Stomach (tissue), 9 donors: ENCODE data around the gene SNRPB. TPM values are rescaled to one million over a fixed set of nuclear protein-coding genes. Genes with fewer than 3 reads are reported as not detected.

ENCODE experiments used
- DNase-seq, 2 donors: peaks; one replicate each; pipeline versions ENCODE4 v3.0.0 to v3.0.0-alpha.2; 2013 to 2019
- H3K27ac ChIP-seq, 5 donors: fragments of 200-600 bp in 4 of 5; sonication (generic) in 4 of 5; one replicate each; pipeline ENCODE4 v1.5.1; 2013 to 2019; ENCODE audit warnings: mild to moderate bottlenecking in 1 of 5, moderate library complexity in 1 of 5
- H3K27me3 ChIP-seq, 3 donors: fragments of 200-600 bp; sonication (generic); one replicate each; pipeline ENCODE4 v1.5.1; 2017 to 2019; ENCODE audit warnings: mixed run types in 1 of 3
- H3K36me3 ChIP-seq, 4 donors: fragments of 200-600 bp; sonication (generic); 1 replicate in 3 of 4; 2 replicates in 1 of 4; pipeline ENCODE4 v1.5.1; 2016 to 2019
- H3K4me1 ChIP-seq, 4 donors: fragments of 200-600 bp; sonication (generic); one replicate each; pipeline ENCODE4 v1.5.1; 2016 to 2019
- H3K4me3 ChIP-seq, 4 donors: fragments of 200-600 bp; sonication (generic) in 3 of 4; one replicate each; pipeline ENCODE4 v1.5.1; 2016 to 2019; ENCODE audit warnings: mild to moderate bottlenecking in 1 of 4
- H3K9me3 ChIP-seq, 4 donors: fragments of 200-600 bp; sonication (generic); one replicate each; pipeline ENCODE4 v1.5.1; 2016 to 2019
- EP300 ChIP-seq: sonication (generic); formaldehyde crosslinking; IDR thresholded peaks from one replicate; pipeline ENCODE4 v1.6.1; 2017; ENCODE audit warnings: antibody characterized with exemption
- POLR2A ChIP-seq, 4 donors: fragments of 450-650 bp; IDR thresholded peaks; one replicate each; pipeline ENCODE4 v1.6.1; 2016; ENCODE audit warnings: antibody characterized with exemption in 4 of 4, control low read depth in 2 of 4, mild to moderate bottlenecking in 1 of 4, moderate library complexity in 1 of 4
- POLR2AphosphoS5 ChIP-seq, 3 donors: sonication (generic); formaldehyde crosslinking; IDR thresholded peaks; one replicate each; pipeline ENCODE4 v1.6.1; 2016; ENCODE audit warnings: antibody characterized with exemption in 3 of 3
- WGBS, 5 donors: extraction: QIAGEN DNeasy Blood & Tissue Kit in 3 of 5; methylation state at CpG; one replicate each; pipeline versions ENCODE4 v1.1.5 to v1.1.7; 2013 to 2018; 5-methylcytosine and 5-hydroxymethylcytosine counted together
- intact Hi-C: fragments of 100-400 bp; cut with DNase I; formaldehyde crosslinking; loops from one replicate; pipeline ENCODE4 v1.15.1; 2023; ENCODE audit warnings: low total_unique reads
- polyA plus RNA-seq, 3 donors: library from polyadenylated mRNA; stranded (reverse); fragments of 200-250 nt; gene quantifications; one replicate each; pipeline ENCODE4 v1.2.3, GENCODE V29; 2013
- small RNA-seq, 4 donors: library from RNA; depleted of rRNA; stranded (forward); fragments of <200 nt; gene quantifications; one replicate each; pipeline ENCODE3, GENCODE V24; 2016
- total RNA-seq, 5 donors: library from RNA; depleted of rRNA; stranded (reverse); fragments of >200 nt; gene quantifications; one replicate each; pipeline versions ENCODE4 v1.1.0 to v1.2.3, GENCODE V29; 2014 to 2016
- TF ChIP-seq, protein P1 (sequence below), 7 experiments: fragments of 450-650 bp in 4 of 7; fragments of 200-600 bp in 3 of 7; sonication (generic) in 3 of 7; IDR thresholded peaks; one replicate each; pipeline ENCODE4 v1.5.1; 2016 to 2019; ENCODE audit warnings: antibody characterized with exemption in 7 of 7, control low read depth in 2 of 7, mild to moderate bottlenecking in 1 of 7
- donor health status: healthy with polysubstance abuse.
- donor health status: Bipolar disorder and iron deficiency.
- donor health status: healthy.

Gene SNRPB
- total and polyA plus RNA-seq, 8 donors, result 46.4 to 329 (median 178) TPM

DNA sequence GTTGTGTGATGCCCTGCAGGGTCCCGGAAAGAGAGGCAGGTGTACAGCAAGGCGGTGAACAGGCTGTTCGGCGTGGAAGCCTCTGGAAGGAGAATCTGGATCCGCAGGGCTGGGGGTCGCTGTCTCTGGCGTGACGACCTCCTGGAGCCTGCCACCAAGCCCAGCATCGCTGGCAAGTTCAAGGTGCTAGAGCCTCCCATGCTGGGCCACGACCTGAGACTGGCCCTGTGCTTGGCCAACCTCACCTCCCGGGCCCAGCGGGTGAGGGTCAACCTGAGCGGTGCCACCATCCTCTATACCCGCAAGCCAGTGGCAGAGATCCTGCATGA is 53.4 kb downstream of the SNRPB start:
- H3K4me1 ChIP-seq, result no peaks in the 10 kb centered on the region
- H3K27me3 ChIP-seq, result peaks cover 0 to 5% (median 0%) of the 10 kb centered on the region in 3 donors
- intact Hi-C loops, result no loop called here
- no peak for DNase-seq
- TF ChIP-seq, protein P1, sequence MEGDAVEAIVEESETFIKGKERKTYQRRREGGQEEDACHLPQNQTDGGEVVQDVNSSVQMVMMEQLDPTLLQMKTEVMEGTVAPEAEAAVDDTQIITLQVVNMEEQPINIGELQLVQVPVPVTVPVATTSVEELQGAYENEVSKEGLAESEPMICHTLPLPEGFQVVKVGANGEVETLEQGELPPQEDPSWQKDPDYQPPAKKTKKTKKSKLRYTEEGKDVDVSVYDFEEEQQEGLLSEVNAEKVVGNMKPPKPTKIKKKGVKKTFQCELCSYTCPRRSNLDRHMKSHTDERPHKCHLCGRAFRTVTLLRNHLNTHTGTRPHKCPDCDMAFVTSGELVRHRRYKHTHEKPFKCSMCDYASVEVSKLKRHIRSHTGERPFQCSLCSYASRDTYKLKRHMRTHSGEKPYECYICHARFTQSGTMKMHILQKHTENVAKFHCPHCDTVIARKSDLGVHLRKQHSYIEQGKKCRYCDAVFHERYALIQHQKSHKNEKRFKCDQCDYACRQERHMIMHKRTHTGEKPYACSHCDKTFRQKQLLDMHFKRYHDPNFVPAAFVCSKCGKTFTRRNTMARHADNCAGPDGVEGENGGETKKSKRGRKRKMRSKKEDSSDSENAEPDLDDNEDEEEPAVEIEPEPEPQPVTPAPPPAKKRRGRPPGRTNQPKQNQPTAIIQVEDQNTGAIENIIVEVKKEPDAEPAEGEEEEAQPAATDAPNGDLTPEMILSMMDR (IDR thresholded peaks at IDR 0.05), result no peak
- TF ChIP-seq POLR2AphosphoS5 (IDR thresholded peaks at IDR 0.05) (no peak), POLR2A (IDR thresholded peaks at IDR 0.05) (no peak), EP300 (no peak)
- H3K27ac ChIP-seq, result no peak overlapping the region
- WGBS, 5 donors, result 82 to 89% (median 83%) methylated on average over 9 to 14 of the region's 14 CpGs
- H3K36me3 ChIP-seq, result no peaks in the 10 kb centered on the region
- H3K9me3 ChIP-seq, result no peaks in the 10 kb centered on the region
- H3K4me3 ChIP-seq, result no peak overlapping the region

GRCh38 chr20:2416541-2417212 is 53.9 kb downstream of the SNRPB start:
- TF ChIP-seq POLR2AphosphoS5 (IDR thresholded peaks at IDR 0.05) (no peak), EP300 (no peak)
- TF ChIP-seq, protein P1 (IDR thresholded peaks at IDR 0.05), result no peak
- H3K36me3 ChIP-seq, result no peaks in the 10 kb centered on the region
- H3K9me3 ChIP-seq, result no peaks in the 10 kb centered on the region
- no peak overlapping the region for H3K27ac ChIP-seq
- peaks cover 0 to 5% (median 0%) of the 10 kb centered on the region in 3 donors for H3K27me3 ChIP-seq
- intact Hi-C loops, result no loop called here
- no peak overlapping the region for H3K4me3 ChIP-seq
- H3K4me1 ChIP-seq, result no peaks in the 10 kb centered on the region
- WGBS, 5 donors, result 65 to 73% (median 67%) methylated on average over 6 of the region's 6 CpGs
- no peak for DNase-seq

Small RNA genes within 50 kb of the gene (small RNA-seq; reads per million reads assigned to genes)
- 0 reads per million in 4 donors for gene RF00019

Other genes starting within 250 kb of the SNRPB start
- not detected for gene TGM3, start 174.8 kb downstream of the SNRPB start, total RNA-seq
- gene TGM3, start 174.8 kb downstream of the SNRPB start, polyA plus RNA-seq, result 100 to 1,000 TPM in 1 of 3 donors, 1 to 10 TPM in 1, under 1 TPM in 1; 0.62 to 173 (median 3.4) TPM
- not detected for gene TGM6, start 89.9 kb downstream of the SNRPB start, total RNA-seq
- not detected for gene TGM6, start 89.9 kb downstream of the SNRPB start, polyA plus RNA-seq
- 10 to 100 TPM in 2 of 5 donors, 1 to 10 TPM in 2, under 1 TPM in 1; 0.58 to 14.3 (median 8.5) TPM for gene ZNF343, start 38.1 kb upstream of the SNRPB start, total RNA-seq
- 1 to 10 TPM; 3.7 to 4.4 (median 4.4) TPM for gene ZNF343, start 38.1 kb upstream of the SNRPB start, polyA plus RNA-seq
- not detected for gene TMC2, start 65.8 kb upstream of the SNRPB start, total RNA-seq
- gene TMC2, start 65.8 kb upstream of the SNRPB start, polyA plus RNA-seq, result under 1 TPM in 1 of 3 donors, not detected in 2; 0.03 TPM
- 100 to 1,000 TPM in 3 of 5 donors, 10 to 100 TPM in 2; 42.4 to 153 (median 103) TPM for gene NOP56, start 181.8 kb upstream of the SNRPB start, total RNA-seq
- gene NOP56, start 181.8 kb upstream of the SNRPB start, polyA plus RNA-seq, result 100 to 1,000 TPM in 1 of 3 donors, 10 to 100 TPM in 2; 84.1 to 157 (median 87.8) TPM
- 100 to 1,000 TPM in 2 of 5 donors, 10 to 100 TPM in 2, 1 to 10 TPM in 1; 1.8 to 134 (median 79.9) TPM for gene IDH3B, start 193.4 kb upstream of the SNRPB start, total RNA-seq
- 10 to 100 TPM; 65.2 to 84.6 (median 82.2) TPM for gene IDH3B, start 193.4 kb upstream of the SNRPB start, polyA plus RNA-seq
- gene EBF4, start 222.0 kb upstream of the SNRPB start, total RNA-seq, result 10 to 100 TPM in 2 of 5 donors, 1 to 10 TPM in 3; 7.0 to 69.2 (median 8.5) TPM
- 10 to 100 TPM; 10.2 to 16.8 (median 15.0) TPM for gene EBF4, start 222.0 kb upstream of the SNRPB start, polyA plus RNA-seq